HG03378 (cell line): ENCODE results near the gene TMPRSS9.

Experiments used
- ATAC-seq: cut with Tn5 transposase; IDR thresholded peaks from one replicate; pipeline ENCODE4 v1.9.1; 2021; ENCODE audit warnings: mild to moderate bottlenecking, moderate library complexity; ENCODE audit not compliant: unreplicated experiment

TMPRSS9 gene

GRCh38 chr19:2329149-2329478, 31.0 kb upstream of the TMPRSS9 start:
- no peak for ATAC-seq

GRCh38 chr19:2329501-2329916, 30.6 kb upstream of the TMPRSS9 start:
- no peak for ATAC-seq

GRCh38 chr19:2330255-2330631, 29.8 kb upstream of the TMPRSS9 start:
- ATAC-seq, result no peak

GRCh38 chr19:2330632-2331284, 29.3 kb upstream of the TMPRSS9 start:
- no peak for ATAC-seq

GRCh38 chr19:2331601-2332246, 28.3 kb upstream of the TMPRSS9 start:
- no peak for ATAC-seq

- no peak for ATAC-seq
These were observed 27.6 kb upstream of the TMPRSS9 start for GRCh38 chr19:2332341-2333026.

- ATAC-seq, result no peak
These were observed 26.8 kb upstream of the TMPRSS9 start for GRCh38 chr19:2333027-2333806.

- no peak for ATAC-seq
These were observed 26.3 kb upstream of the TMPRSS9 start for GRCh38 chr19:2333807-2334211.

GRCh38 chr19:2334426-2334825, 25.6 kb upstream of the TMPRSS9 start:
- ATAC-seq, result no peak

- no peak for ATAC-seq
These were observed 24.8 kb upstream of the TMPRSS9 start for GRCh38 chr19:2334986-2335846.

GRCh38 chr19:2335848-2336247, 24.2 kb upstream of the TMPRSS9 start:
- no peak for ATAC-seq

- ATAC-seq, result no peak
These were observed 23.3 kb upstream of the TMPRSS9 start for GRCh38 chr19:2336528-2337328.

GRCh38 chr19:2337329-2337707, 22.7 kb upstream of the TMPRSS9 start:
- no peak for ATAC-seq

- ATAC-seq, result no peak
These were observed 21.9 kb upstream of the TMPRSS9 start for GRCh38 chr19:2338055-2338615.

GRCh38 chr19:2338751-2339643, 21.1 kb upstream of the TMPRSS9 start:
- ATAC-seq, result no peak

- no peak for ATAC-seq
These were observed 20.3 kb upstream of the TMPRSS9 start for GRCh38 chr19:2339644-2340310.

GRCh38 chr19:2340496-2341243, 19.4 kb upstream of the TMPRSS9 start:
- no peak for ATAC-seq
